Thyroid gland (tissue), 4 donors: Measurements from ENCODE around the gene MNX1. TPM values are rescaled to one million over a fixed set of nuclear protein-coding genes. Genes with fewer than 3 reads are reported as not detected.

Experiments used
- DNase-seq, 2 donors: peaks; one replicate each; pipeline ENCODE4 v3.0.0-alpha.2; 2019
- H3K27ac ChIP-seq, 3 donors: fragments of 200-600 bp; sonication (generic); 1 replicate in 2 of 3; 2 replicates in 1 of 3; pipeline ENCODE4 v1.5.1; 2016 to 2019; ENCODE audit warnings: mild to moderate bottlenecking in 1 of 3, moderate library complexity in 1 of 3
- H3K27me3 ChIP-seq: fragments of 200-600 bp; sonication (generic); one replicate; pipeline ENCODE4 v1.5.1; 2019
- H3K36me3 ChIP-seq, 2 donors: fragments of 200-600 bp; sonication (generic); one replicate each; pipeline ENCODE4 v1.5.1; 2016 to 2019
- H3K4me1 ChIP-seq, 2 donors: fragments of 200-600 bp; sonication (generic); one replicate each; pipeline ENCODE4 v1.5.1; 2017 to 2019
- H3K4me3 ChIP-seq, 3 donors: fragments of 200-600 bp; sonication (generic); replicated peaks in 1 of 3; 1 replicate in 2 of 3; 2 replicates in 1 of 3; pipeline ENCODE4 v1.5.1; 2016; ENCODE audit warnings: mild to moderate bottlenecking in 1 of 3
- H3K9me3 ChIP-seq: fragments of 200-600 bp; sonication (generic); one replicate; pipeline ENCODE4 v1.5.1; 2017
- CTCF ChIP-seq, 6 experiments: fragments of 200-600 bp in 3 of 6; fragments of 450-650 bp in 3 of 6; sonication (generic) in 3 of 6; IDR thresholded peaks; one replicate each; pipeline ENCODE4 v1.5.1; 2016 to 2019; ENCODE audit warnings: antibody characterized with exemption in 6 of 6, mild to moderate bottlenecking in 2 of 6, inconsistent platforms in 1 of 6, moderate library complexity in 1 of 6
- POLR2A ChIP-seq, 2 donors: fragments of 450-650 bp; IDR thresholded peaks; one replicate each; pipeline ENCODE4 v1.6.1; 2017; ENCODE audit warnings: antibody characterized with exemption in 2 of 2, mild to moderate bottlenecking in 2 of 2, moderate library complexity in 1 of 2
- WGBS, 2 donors: methylation state at CpG; one replicate each; pipeline ENCODE4 v1.1.5; 2017; 5-methylcytosine and 5-hydroxymethylcytosine counted together
- intact Hi-C: fragments of 100-400 bp; cut with DNase I; formaldehyde crosslinking; loops from one replicate; pipeline ENCODE4 v1.15.1; 2023
- total RNA-seq, 4 donors: library from RNA; depleted of rRNA; stranded (reverse); fragments of >200 nt; gene quantifications; one replicate each; pipeline ENCODE4 v1.2.3, GENCODE V29; 2016

MNX1 gene
- total RNA-seq: not detected

GRCh38 chr7:157010588-157011332 is at the start of gene MNX1:
MNX1 (minus strand) TSS chr7:157010663; CDS start chr7:157010350, 313 bp downstream.
- DNase-seq: peak; percentile 61 to 67
- Histone ChIP-seq H3K27me3 (peaks cover 26% of the 10 kb centered on the region), H3K27ac (no peak within 1 kb of the TSS), H3K4me3 (peak within 1 kb of the TSS in 2 of 3 donors; percentile 17 to 36), H3K4me1 (peaks cover 7 to 22% of the 10 kb centered on the region in 2 donors), H3K9me3 (no peaks in the 10 kb centered on the region), H3K36me3 (no peaks in the 10 kb centered on the region)
- WGBS, 2 donors: 2% methylated on average over 7 of the region's 87 CpGs; no CpG with 5 or more reads in 1 of the 2 donors
- TF ChIP-seq POLR2A (IDR thresholded peaks at IDR 0.05) (no peak), CTCF (IDR thresholded peaks at IDR 0.05) (no peak)
- intact Hi-C loops: no loop called here

- H3K27me3 ChIP-seq: no peaks in the 10 kb centered on the region
- TF ChIP-seq CTCF (IDR thresholded peaks at IDR 0.05) (no peak), POLR2A (IDR thresholded peaks at IDR 0.05) (no peak)
- no peaks in the 10 kb centered on the region for H3K36me3 ChIP-seq
- no peak overlapping the region for H3K4me3 ChIP-seq
- no peaks in the 10 kb centered on the region for H3K9me3 ChIP-seq
- H3K27ac ChIP-seq: no peak overlapping the region
- H3K4me1 ChIP-seq: no peaks in the 10 kb centered on the region
- WGBS, 2 donors: 65 to 79% methylated on average over 4 of the region's 4 CpGs
- intact Hi-C loops: no loop called here
- DNase-seq: no peak
These were observed 49.1 kb upstream of the MNX1 start for GRCh38 chr7:157059534-157059933.

GRCh38 chr7:157058701-157059100 is 48.2 kb upstream of the MNX1 start:
- WGBS, 2 donors: 83 to 86% methylated on average over 10 of the region's 10 CpGs
- TF ChIP-seq CTCF (IDR thresholded peaks at IDR 0.05) (no peak), POLR2A (IDR thresholded peaks at IDR 0.05) (no peak)
- H3K27me3 ChIP-seq: no peaks in the 10 kb centered on the region
- no peaks in the 10 kb centered on the region for H3K36me3 ChIP-seq
- no peaks in the 10 kb centered on the region for H3K9me3 ChIP-seq
- intact Hi-C loops: no loop called here
- H3K27ac ChIP-seq: no peak overlapping the region
- H3K4me1 ChIP-seq: no peaks in the 10 kb centered on the region
- no peak overlapping the region for H3K4me3 ChIP-seq
- DNase-seq: no peak

GRCh38 chr7:157058068-157058467 is 47.6 kb upstream of the MNX1 start:
- Histone ChIP-seq H3K27ac (no peak overlapping the region), H3K27me3 (no peaks in the 10 kb centered on the region), H3K36me3 (no peaks in the 10 kb centered on the region), H3K4me1 (no peaks in the 10 kb centered on the region), H3K4me3 (no peak overlapping the region), H3K9me3 (no peaks in the 10 kb centered on the region)
- 68 to 77% methylated on average over 8 of the region's 8 CpGs for WGBS, 2 donors
- no peak for DNase-seq
- intact Hi-C loops: no loop called here
- TF ChIP-seq CTCF (IDR thresholded peaks at IDR 0.05): no peak
- no peak for TF ChIP-seq POLR2A (IDR thresholded peaks at IDR 0.05)
